Liver (tissue), 9 donors: ENCODE results near the gene SEMA4B. TPM values are rescaled to one million over a fixed set of nuclear protein-coding genes. Genes with fewer than 3 reads are reported as not detected.

Source experiments
- DNase-seq: peaks from one replicate; pipeline ENCODE4 v3.0.0-alpha.2; 2017; ENCODE audit warnings: low spot score
- H3K27ac ChIP-seq, 2 donors: one replicate each; pipeline ENCODE4 v1.7.0; 2013; ENCODE audit warnings: inconsistent platforms in 2 of 2, low read length in 2 of 2, control low read depth in 1 of 2, low read depth in 1 of 2, mild to moderate bottlenecking in 1 of 2
- H3K27me3 ChIP-seq, 4 donors: one replicate each; pipeline versions ENCODE4 v1.6.1 to v1.7.0; 2013; ENCODE audit warnings: low read length in 3 of 4, inconsistent platforms in 1 of 4, mild to moderate bottlenecking in 1 of 4, moderate library complexity in 1 of 4; ENCODE audit not compliant: control insufficient read depth in 4 of 4, insufficient read depth in 4 of 4
- H3K36me3 ChIP-seq, 4 donors: one replicate each; pipeline versions ENCODE4 v1.6.1 to v1.7.0; 2013; ENCODE audit warnings: low read length in 3 of 4, mild to moderate bottlenecking in 3 of 4, low read depth in 1 of 4, moderate library complexity in 1 of 4; ENCODE audit not compliant: control insufficient read depth in 4 of 4, insufficient read depth in 3 of 4
- H3K4me1 ChIP-seq, 4 donors: one replicate each; pipeline versions ENCODE4 v1.6.1 to v1.7.0; 2013; ENCODE audit warnings: low read length in 3 of 4, mild to moderate bottlenecking in 3 of 4, moderate library complexity in 1 of 4; ENCODE audit not compliant: control insufficient read depth in 4 of 4, insufficient read depth in 4 of 4
- H3K4me3 ChIP-seq, 3 donors: one replicate each; pipeline versions ENCODE4 v1.6.1 to v1.7.0; 2013; ENCODE audit warnings: low read length in 3 of 3, control low read depth in 1 of 3, low read depth in 1 of 3, mild to moderate bottlenecking in 1 of 3
- H3K9ac ChIP-seq, 2 donors: one replicate each; pipeline ENCODE4 v1.7.0; 2013; ENCODE audit warnings: low read length in 2 of 2, mild to moderate bottlenecking in 2 of 2, moderate library complexity in 2 of 2, control low read depth in 1 of 2, low read depth in 1 of 2
- H3K9me3 ChIP-seq, 4 donors: one replicate each; pipeline versions ENCODE4 v1.6.1 to v1.7.0; 2013; ENCODE audit warnings: low read length in 3 of 4; ENCODE audit not compliant: control insufficient read depth in 4 of 4
- CTCF ChIP-seq: fragments of 150-350 bp; IDR thresholded peaks from 2 replicates; pipeline ENCODE4 v1.5.1; 2017; ENCODE audit warnings: improper control_type of control experiment, low read depth, low read length; ENCODE audit not compliant: missing input control
- FOXA1 ChIP-seq: IDR thresholded peaks from 2 replicates; pipeline ENCODE4 v1.6.1; 2016; ENCODE audit warnings: antibody characterized with exemption
- FOXA2 ChIP-seq: IDR thresholded peaks from 2 replicates; pipeline ENCODE4 v1.6.1; 2016; ENCODE audit warnings: antibody characterized with exemption
- HNF4G ChIP-seq: IDR thresholded peaks from 2 replicates; pipeline ENCODE4 v1.6.1; 2016; ENCODE audit warnings: antibody characterized with exemption
- MAX ChIP-seq: IDR thresholded peaks from 2 replicates; pipeline ENCODE4 v1.6.1; 2016; ENCODE audit warnings: antibody characterized with exemption
- NR2F2 ChIP-seq: IDR thresholded peaks from 2 replicates; pipeline ENCODE4 v1.6.1; 2016; ENCODE audit warnings: antibody characterized with exemption
- RAD21 ChIP-seq, 2 donors: IDR thresholded peaks; 2 replicates each; pipeline ENCODE4 v1.6.1; 2016; ENCODE audit warnings: antibody characterized with exemption in 2 of 2, mild to moderate bottlenecking in 2 of 2
- REST ChIP-seq: IDR thresholded peaks from 2 replicates; pipeline ENCODE4 v1.6.1; 2016; ENCODE audit warnings: antibody characterized with exemption, mild to moderate bottlenecking
- RXRA ChIP-seq, 2 donors: IDR thresholded peaks; 2 replicates each; pipeline ENCODE4 v1.6.1; 2017 to 2018; ENCODE audit warnings: antibody characterized with exemption in 2 of 2, mild to moderate bottlenecking in 1 of 2
- SP1 ChIP-seq: IDR thresholded peaks from 2 replicates; pipeline ENCODE4 v1.6.1; 2018; ENCODE audit warnings: antibody characterized with exemption, mild to moderate bottlenecking
- YY1 ChIP-seq: IDR thresholded peaks from 2 replicates; pipeline ENCODE4 v1.6.1; 2016; ENCODE audit warnings: antibody characterized with exemption, mild to moderate bottlenecking
- ZBTB33 ChIP-seq: IDR thresholded peaks from 2 replicates; pipeline ENCODE4 v1.6.1; 2016; ENCODE audit warnings: antibody characterized with exemption
- WGBS: extraction: QIAGEN DNeasy Blood & Tissue Kit; methylation state at CpG from one replicate; pipeline ENCODE4 v1.1.7; 2013; 5-methylcytosine and 5-hydroxymethylcytosine counted together
- polyA plus RNA-seq, 2 donors: library from polyadenylated mRNA; stranded (reverse) in 1 of 2; unstranded in 1 of 2; fragments of 200-250 nt in 1 of 2; fragments of >200 nt in 1 of 2; fragmentation: Nextera tagmentation in 1 of 2; extraction: Ambion mirVana in 1 of 2; gene quantifications; one replicate each; pipeline versions ENCODE4 v1.2.1 to v1.2.3, GENCODE V29; 2013 to 2015
- total RNA-seq, 2 donors: library from RNA; depleted of rRNA; stranded (reverse); fragments of >200 nt; gene quantifications; one replicate each; pipeline ENCODE4 v1.2.3, GENCODE V29; 2014
- donor health status: healthy.
- donor health status: healthy.
- donor health status: healthy.
- donor health status: healthy.
- donor health status: healthy.

SEMA4B gene
- total and polyA plus RNA-seq, 4 donors: 14.3 to 52.2 (median 27.0) TPM

GRCh38 chr15:90211009-90211408, 9.9 kb downstream of the SEMA4B start:
- Histone ChIP-seq H3K9me3 (no peaks in the 10 kb centered on the region), H3K27ac (peak overlapping the region; percentile 48 to 61), H3K36me3 (peaks cover 0 to 13% (median 0%) of the 10 kb centered on the region in 4 donors), H3K9ac (peak overlapping the region in 1 of 2 donors; percentile 36), H3K4me3 (no peak overlapping the region), H3K27me3 (no peaks in the 10 kb centered on the region), H3K4me1 (peaks cover 7 to 50% (median 36%) of the 10 kb centered on the region in 4 donors)
- no peak for DNase-seq
- WGBS: 88% methylated on average over 9 of the region's 9 CpGs
- TF ChIP-seq RAD21 (IDR thresholded peaks at IDR 0.05) (no peak), YY1 (no peak)

- Histone ChIP-seq H3K4me1 (peaks cover 5 to 48% (median 32%) of the 10 kb centered on the region in 4 donors), H3K27ac (peak overlapping the region; percentile 48 to 61), H3K4me3 (no peak overlapping the region), H3K9me3 (no peaks in the 10 kb centered on the region), H3K36me3 (peaks cover 0 to 10% (median 0%) of the 10 kb centered on the region in 4 donors), H3K9ac (peak overlapping the region in 1 of 2 donors; percentile 36), H3K27me3 (no peaks in the 10 kb centered on the region)
- no peak for DNase-seq
- TF ChIP-seq HNF4G (no peak), CTCF (no peak), ZBTB33 (no peak), REST (no peak), RAD21 (IDR thresholded peaks at IDR 0.05) (no peak), SP1 (no peak), NR2F2 (no peak), RXRA (IDR thresholded peaks at IDR 0.05) (no peak), FOXA1 (no peak), FOXA2 (no peak), MAX (no peak)
- 52% methylated on average over 13 of the region's 13 CpGs for WGBS
Observed at GRCh38 chr15:90211440-90212143, 10.5 kb downstream of the SEMA4B start.
